PC-9 (cell line): ENCODE results near the gene CACNA1S.

Experiments
- EZH2 ChIP-seq: fragments of 200-600 bp; sonication (generic); IDR thresholded peaks from 2 replicates; pipeline ENCODE4 v1.8.0; 2017; ENCODE audit warnings: antibody characterized with exemption, low read depth
- TF ChIP-seq, protein P1 (sequence below): fragments of 200-600 bp; sonication (generic); conservative IDR thresholded peaks from 2 replicates; pipeline ENCODE4 v1.6.1; 2017; ENCODE audit warnings: mixed run types, antibody characterized with exemption, mild to moderate bottlenecking, moderate library complexity

GRCh38 chr1:201059871-201060555 is 52.2 kb downstream of the CACNA1S start:
- no peak for TF ChIP-seq EZH2
- TF ChIP-seq, protein P1, sequence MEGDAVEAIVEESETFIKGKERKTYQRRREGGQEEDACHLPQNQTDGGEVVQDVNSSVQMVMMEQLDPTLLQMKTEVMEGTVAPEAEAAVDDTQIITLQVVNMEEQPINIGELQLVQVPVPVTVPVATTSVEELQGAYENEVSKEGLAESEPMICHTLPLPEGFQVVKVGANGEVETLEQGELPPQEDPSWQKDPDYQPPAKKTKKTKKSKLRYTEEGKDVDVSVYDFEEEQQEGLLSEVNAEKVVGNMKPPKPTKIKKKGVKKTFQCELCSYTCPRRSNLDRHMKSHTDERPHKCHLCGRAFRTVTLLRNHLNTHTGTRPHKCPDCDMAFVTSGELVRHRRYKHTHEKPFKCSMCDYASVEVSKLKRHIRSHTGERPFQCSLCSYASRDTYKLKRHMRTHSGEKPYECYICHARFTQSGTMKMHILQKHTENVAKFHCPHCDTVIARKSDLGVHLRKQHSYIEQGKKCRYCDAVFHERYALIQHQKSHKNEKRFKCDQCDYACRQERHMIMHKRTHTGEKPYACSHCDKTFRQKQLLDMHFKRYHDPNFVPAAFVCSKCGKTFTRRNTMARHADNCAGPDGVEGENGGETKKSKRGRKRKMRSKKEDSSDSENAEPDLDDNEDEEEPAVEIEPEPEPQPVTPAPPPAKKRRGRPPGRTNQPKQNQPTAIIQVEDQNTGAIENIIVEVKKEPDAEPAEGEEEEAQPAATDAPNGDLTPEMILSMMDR = no peak
